GM19455 (cell line): ENCODE measurements around the gene SGIP1.
"Not testable (repeated sequence)": the region's sequence is repeated elsewhere in the genome, so short reads cannot be mapped to it uniquely, and the experiment has no call there.

Experiments
- ATAC-seq: cut with Tn5 transposase; IDR thresholded peaks from one replicate; pipeline ENCODE4 v1.9.1; 2021; ENCODE audit not compliant: unreplicated experiment

Gene SGIP1

DNA sequence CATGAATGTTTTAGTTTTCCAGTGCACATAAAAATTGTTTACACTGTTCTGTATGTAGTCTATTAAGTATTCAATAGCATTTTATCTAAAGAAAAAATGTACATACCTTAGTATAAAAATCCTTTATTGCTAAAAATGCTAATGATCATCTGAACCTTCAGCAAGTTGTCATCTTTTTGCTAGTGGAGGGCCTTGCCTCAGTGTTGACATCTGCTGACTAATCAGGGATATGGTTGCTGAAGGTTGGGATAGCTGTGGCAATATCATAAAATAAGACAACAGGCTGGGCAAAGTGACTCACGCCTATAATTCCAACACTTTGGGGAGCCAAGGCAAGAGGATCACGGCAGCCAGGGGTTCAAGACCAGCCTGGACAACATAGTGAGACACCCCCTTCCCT lies 227.3 kb downstream of the SGIP1 start:
- no peak for ATAC-seq

DNA sequence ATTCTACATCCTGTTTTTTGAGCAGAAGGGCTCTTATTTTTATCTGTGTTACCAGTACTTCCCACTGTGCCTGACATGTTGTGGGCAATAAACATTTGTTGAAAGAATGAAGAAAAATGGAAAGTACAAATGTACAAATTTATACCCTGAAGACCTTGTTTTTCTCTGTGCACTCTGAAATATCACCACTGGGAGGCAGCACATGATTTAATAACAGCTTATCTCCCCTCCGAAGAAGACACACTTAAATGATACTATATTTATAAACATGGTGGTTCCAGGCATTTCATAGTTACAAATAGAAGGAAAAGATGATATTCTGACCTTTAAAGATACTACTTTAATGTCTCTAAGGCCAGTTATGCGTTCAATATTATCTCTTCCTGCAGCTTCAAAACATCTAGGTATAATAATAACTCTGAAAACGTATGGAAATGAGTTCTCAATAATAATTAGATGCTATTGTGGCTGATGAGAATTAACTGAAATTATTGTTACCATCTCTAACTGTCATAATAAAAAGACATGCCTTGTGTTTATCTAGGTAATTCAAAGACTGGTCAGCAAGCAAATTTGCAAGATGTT lies 231.1 kb downstream of the SGIP1 start:
- no peak for ATAC-seq

DNA sequence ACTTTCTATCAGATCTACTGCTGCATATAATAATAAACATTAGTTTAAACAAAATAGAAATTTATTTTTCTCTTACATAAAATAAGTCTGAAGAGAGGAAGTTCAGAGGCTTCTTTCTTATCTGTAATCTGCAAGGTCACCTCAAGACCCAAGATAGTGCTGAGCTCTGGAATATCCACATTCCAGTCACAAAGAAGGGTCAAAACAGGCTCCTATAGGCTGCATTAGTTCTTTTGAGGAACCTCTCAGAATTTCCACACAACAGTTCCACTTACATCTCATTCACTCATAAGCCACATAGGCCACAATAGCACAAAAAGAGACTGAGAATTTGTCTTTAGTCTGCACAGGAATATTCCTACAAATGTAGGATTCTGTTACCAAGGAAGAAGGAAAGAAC lies 233.7 kb downstream of the SGIP1 start:
- no peak for ATAC-seq

DNA sequence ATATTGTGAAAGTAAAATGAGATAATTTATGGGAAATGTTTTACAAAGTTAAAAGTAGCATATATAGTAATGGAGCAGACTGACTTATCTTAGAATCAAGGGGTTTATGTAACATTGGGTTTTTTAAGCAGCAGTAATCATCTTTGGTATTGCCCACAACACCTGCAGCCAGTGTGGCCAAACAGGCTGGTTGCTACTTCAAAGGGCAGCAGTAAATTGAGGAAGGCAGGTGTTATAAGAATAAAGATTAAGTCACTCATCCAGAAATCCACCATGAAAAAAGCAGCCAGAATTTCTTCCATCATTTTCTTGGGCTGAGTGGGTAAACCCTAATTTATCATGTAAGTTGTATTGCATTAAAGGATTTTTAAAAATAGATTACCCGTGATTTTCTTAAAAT lies 235.0 kb downstream of the SGIP1 start:
- ATAC-seq: no peak

DNA sequence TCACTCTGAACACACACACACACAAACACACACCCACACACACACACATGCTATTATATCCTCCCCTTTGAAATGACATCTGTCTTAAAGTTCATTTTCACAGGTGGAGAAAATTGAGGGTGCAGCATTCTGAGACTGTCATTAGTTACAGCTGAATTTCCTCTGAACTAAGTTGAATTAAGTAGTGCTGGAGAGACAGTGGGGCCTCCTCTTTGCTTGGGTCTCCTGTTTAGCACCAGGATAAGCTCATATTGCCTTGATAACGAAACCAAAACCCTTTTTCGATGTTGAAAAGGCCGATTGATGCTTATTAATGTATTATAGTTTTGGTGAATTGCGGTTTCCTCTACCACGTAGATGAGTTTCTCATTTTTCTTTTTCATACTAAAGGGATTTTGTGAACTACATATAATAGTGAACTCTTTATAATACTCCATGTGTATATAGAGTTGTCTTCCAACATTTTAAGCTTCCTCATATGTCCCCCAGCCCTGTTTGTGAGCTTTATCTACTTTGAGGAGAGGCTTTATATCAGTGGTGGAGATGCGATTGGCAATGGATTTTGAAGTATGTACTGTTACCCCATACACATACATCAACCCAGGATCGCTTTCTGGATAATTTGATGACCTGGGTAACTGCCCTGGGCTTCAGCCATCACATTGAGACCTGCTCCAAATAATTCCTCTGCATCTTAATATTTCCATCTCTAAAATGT lies 235.7 kb downstream of the SGIP1 start:
- ATAC-seq: no peak

DNA sequence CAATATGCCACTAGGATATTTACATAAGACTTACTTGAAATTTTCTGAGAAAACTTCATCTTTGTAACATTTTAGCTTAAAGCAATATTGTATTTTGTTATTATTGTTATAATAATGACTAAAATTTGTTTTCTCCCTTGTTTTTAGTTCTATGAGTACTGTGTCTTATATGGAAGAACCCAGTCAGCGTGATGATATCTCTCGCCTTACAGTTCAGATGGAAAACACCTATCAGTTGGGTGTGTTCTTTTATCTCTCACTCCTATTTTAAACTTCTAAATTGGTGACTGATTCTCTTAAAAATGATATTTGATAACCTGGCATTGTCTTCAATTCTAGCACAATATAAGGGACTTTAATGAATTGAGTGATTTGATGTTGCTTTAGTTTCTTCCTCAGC lies 236.3 kb downstream of the SGIP1 start:
- no peak for ATAC-seq

DNA sequence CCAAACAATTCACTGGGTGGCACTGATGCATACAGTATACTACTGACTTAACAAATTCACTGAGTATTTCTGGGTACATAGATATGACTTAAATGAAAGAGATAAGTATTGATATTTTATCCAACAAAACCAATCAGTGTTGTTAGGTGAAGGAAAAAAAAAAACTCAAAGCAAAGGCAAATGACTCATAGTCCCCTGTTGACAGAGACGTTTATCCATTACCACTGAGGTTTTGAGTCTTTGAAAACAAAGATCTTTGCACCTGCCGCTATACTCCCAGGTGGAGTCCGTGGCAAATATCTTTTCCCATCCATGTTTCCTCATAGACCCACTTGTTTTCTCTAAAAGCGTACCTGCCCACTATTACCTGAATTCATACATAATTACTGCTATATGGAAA lies 236.7 kb downstream of the SGIP1 start:
- ATAC-seq: no peak

DNA sequence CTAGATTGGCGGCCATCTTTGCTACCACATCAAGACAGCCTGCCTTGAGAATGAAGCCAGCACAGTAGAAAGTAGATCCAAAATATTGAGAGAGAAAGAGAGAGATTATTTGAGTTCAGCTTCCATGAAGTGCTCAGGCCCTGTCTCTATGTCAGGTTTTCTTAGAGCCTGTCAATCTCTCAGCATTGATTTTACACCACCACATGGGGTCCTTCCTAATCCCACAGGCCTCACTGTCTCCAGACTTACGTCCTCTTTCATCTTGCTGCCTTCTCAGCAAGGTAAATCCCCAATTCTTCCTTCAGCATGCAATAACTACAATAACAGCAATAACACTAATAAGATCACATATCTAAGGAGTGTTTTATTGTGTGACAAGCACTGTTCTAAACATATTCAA lies 239.3 kb downstream of the SGIP1 start:
- no peak for ATAC-seq

DNA sequence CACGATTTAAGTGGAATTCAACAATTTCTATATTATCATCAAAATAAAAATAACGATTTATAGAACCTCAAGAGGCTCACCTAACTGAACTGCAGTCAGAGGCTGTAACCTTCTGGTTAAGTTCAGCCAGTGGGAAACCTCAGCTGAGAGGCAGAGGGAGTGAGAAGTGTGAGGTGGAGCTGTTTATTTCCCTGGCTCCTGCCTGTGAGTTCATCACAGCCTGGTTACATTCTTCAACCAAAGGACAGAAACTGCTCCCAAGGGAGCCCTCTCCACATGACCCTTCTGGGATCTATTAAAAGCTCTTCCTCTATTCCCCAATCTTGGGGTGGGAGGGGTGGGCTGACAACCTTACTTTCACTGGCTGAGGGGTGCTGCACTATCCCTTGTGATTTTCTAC lies 240.5 kb downstream of the SGIP1 start:
- no peak for ATAC-seq

DNA sequence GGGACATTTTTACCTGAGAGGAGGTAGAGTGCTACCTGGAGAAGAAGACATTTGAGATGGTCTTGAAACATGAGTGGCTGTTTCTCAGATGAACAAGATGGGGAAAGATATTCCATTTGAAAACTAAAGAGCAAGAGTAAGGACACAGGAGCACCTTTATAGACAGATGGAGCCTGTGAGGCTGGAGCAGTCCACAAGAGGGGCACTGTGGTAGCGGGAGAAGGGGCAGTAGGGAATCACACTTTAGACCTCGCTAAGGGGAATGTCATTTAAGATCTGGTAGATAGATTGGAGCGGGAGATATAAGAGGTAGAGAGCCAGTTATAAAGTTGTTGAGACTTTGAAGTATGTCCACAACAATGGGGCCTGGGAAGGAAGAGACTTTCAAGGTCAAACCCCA lies 241.7 kb downstream of the SGIP1 start:
- no peak for ATAC-seq

DNA sequence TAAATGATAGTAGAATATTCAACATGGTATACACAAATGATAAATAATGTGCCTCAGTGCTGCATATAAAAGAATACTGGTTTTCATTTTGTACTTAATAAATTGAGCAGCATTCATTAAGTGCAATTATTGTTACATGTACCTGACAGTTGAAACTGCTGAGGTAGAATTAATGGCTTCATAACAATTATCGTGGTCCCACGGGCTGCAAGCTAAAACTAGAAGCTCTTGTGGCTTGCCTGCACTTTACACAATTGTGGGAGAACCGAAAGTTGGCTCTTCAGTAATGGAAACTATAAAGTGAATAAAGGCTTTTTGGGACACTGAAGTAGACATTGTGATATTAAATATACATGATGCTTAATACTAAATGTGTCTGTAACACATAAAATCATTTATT lies 243.9 kb downstream of the SGIP1 start:
- ATAC-seq: no peak

DNA sequence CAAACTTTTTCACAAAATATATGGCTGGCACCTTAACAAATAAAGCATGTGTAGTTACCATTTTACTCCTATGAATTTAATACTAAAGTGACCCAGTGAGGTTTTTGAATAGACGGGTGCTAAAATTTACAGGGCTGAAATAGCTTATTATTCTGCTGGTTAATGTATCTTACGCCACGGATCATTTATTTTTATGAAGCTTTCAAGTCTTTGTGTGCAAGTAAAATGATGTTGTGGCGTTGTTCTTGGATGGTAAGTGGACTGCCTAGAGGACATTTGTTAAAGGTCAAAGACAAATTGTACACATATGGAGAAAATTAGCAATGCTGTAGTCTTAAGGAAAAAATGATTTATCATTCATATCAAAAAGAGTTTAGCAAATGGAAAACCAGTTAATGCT lies 244.3 kb downstream of the SGIP1 start:
- ATAC-seq: no peak

DNA sequence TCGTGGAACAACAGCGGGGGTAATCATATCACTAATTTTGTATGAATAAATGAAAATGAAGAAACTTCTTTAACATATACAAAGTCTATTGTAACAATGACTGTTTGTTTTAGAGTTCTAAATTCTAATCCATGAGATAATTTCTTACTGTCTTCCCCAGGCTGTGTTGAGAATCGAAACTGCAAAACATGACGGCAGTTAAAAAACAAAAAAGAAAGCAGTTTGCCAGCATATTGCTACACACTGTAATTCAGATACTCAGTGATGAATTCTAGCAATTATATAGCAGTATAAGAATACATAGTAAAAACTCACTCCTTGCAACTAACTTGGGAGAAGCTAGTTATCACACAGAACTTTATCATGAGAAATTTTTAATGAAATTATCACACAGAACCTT lies 245.0 kb downstream of the SGIP1 start:
- ATAC-seq: no peak

DNA sequence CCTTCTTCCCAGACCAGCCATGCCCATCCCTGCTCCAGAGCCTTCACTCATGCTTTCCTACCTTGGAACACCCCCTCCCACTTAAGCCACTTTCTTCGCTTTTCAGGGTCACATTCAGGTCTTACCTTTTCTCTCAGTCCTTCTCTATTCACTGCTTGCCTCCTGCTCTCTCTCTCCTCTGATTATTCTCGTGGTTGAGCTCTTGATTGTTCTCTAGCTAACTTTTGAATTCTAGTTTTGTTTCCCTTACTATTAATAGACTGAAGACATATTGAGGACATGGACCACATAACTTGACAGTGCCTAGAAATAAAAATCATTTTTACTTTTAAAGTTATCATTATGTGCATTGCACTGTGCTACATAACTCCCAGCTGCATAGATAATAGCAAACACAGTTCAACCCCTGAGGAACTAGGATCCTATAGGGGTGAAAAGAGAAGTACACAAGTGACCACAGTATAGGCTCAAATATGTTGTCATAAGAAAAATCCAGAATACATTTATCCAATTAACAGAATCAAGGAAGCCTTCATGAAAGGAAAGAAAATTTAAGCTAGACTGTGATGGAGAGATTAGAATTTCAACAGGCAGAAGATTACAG lies 245.6 kb downstream of the SGIP1 start:
- no peak for ATAC-seq

DNA sequence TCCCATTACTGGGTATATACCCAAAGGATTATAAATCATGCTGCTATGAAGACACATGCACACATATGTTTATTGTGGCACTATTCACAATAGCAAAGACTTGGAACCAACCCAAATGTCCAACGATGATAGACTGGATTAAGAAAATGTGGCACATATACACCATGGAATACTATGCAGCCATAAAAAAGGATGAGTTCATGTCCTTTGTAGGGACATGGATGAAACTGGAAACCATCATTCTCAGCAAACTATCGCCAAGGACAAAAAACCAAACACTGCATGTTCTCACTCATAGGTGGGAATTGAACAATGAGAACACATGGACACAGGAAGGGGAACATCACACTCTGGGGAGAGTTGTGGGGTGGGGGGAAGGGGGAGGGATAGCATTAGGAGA lies 251.8 kb downstream of the SGIP1 start:
- ATAC-seq: not testable (repeated sequence)

DNA sequence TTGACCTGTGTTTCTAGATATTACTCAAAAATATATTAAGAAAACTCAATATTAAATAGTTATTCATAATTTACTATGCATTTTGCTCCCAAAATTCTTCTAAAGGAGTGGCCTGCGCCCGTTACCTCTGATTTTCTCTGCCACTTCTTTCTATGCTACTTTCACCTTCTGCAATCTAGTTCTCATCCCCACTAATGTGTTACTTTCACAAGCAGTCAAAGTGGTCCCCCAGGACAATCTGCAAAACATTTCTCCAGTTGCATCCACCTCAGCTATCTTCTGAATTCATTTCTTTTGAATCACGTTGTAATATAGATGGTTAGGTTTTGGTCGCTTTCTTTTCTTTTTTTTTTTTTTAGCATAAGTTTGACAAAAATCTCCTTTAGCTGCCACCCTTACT lies 253.7 kb downstream of the SGIP1 start:
- ATAC-seq: no peak

DNA sequence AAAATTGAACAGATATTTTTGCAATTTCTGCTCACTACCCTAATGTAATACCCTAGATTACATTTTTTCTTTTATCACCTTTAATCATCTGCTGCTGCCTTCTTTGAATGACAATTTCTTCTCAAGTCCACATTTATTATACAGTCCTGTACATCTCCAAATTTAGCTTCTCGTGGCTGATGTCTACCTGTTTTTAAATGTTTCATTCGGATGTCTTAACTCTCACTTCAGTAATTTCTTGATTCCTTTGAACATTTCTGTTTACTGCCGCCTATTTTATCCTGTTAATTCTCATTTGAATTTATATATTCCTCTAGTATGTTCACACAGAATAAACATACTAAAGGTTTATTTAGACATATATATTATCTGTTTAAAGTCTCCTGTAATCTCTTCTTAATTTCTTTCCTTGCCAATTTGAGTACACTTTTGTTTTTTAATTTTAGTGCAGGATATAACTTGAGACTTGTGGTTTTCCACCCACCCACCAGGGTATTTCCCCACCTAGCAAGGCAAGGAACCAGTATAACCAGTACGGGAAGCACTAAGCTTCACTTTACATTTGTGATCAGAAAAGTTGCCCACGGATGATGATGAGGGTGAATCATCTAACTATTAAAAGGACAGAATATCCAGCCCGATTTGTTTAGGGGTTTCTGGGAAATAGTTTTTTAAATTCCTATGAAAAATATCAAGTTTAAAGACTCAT lies 254.4 kb downstream of the SGIP1 start:
- peak; percentile 61 for ATAC-seq

DNA sequence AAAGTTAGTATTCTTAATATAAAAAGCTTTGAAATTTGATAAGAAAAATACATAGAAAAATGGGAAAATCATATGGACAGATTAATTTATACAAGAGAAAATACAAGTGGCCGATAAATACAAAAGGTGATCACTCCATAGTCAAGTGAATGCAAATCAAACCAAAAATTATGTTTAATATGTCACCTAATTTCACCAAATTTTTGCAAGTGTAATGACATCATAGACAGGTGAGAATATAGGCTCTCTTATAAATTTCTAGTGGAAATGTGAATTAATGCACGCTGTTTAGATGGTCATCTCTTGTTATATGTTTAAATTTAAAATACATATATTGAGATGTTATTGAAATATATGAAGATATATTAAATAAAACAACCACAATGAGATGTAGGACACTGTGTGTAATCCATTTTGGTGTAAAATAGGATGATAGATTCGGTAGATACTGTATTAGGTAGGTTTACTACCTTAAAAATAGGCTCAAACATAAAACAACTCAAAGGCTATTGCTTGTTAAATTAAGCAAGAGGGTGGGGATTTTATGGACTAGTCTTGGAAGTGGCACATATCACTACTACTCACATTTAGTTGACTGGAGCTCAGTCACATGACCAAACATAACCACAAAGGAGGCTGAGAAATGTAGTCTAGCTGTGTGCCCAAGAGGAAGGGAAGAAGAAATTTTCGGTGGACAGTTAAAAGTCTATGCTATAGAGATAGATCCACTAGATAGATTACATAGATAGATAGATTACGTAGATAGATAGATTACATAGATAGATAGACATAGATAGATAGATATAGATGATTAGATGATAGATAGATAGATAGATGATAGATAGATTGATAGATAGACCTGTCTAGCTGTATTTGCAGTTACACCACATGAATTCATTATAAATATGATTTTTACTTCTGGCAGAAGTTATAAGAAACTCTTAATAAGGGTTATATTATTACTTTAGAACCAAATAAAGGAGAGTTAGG lies 258.0 kb downstream of the SGIP1 start:
- no peak for ATAC-seq

DNA sequence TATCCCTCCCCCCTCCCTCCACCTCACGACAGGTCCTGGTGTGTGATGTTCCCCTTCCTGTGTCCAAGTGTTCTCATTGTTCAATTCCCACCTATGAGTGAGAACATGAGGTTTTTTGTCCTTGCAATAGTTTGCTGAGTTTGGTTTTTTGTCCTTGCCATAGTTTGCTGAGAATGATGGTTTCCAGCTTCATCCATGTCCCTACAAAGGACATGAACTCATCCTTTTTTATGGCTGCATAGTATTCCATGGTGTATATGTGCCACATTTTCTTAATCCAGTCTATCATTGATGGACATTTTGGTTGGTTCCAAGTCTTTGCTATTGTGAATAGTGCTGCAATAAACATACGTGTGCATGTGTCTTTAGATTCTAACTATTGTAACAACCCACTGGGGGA lies 261.9 kb downstream of the SGIP1 start:
- ATAC-seq: not testable (repeated sequence)
